AG09309 (cell line): ENCODE results near the gene CCDC137.

Source experiments
- DNase-seq: peaks from one replicate; pipeline ENCODE4 v3.0.0-alpha.2; 2010; ENCODE audit warnings: low read depth
- H3K4me3 ChIP-seq: 2 replicates; pipeline ENCODE4 v1.5.1; 2011; ENCODE audit warnings: mild to moderate bottlenecking, low read depth, low read length, moderate library complexity; ENCODE audit not compliant: control insufficient read depth
- CTCF ChIP-seq: IDR thresholded peaks from 2 replicates; pipeline ENCODE4 v1.5.1; 2011; ENCODE audit warnings: mild to moderate bottlenecking, low read depth, low read length, inconsistent platforms; ENCODE audit not compliant: insufficient read depth, control insufficient read depth; ENCODE audit errors: missing control alignments

Gene CCDC137

GRCh38 chr17:81644976-81645952 lies 21.3 kb upstream of the CCDC137 start:
- TF ChIP-seq CTCF: no peak
- H3K4me3 ChIP-seq: no peak overlapping the region
- no peak for DNase-seq

- no peak for DNase-seq
- H3K4me3 ChIP-seq: no peak overlapping the region
- TF ChIP-seq CTCF: no peak
These were observed 19.5 kb upstream of the CCDC137 start for GRCh38 chr17:81646869-81647600.

- no peak for TF ChIP-seq CTCF
- no peak overlapping the region for H3K4me3 ChIP-seq
- no peak for DNase-seq
These were observed 18.9 kb upstream of the CCDC137 start for GRCh38 chr17:81647640-81648012.

- no peak overlapping the region; the same call in 1 of the 2 replicates for H3K4me3 ChIP-seq
- DNase-seq: no peak
- no peak for TF ChIP-seq CTCF
These were observed 18.4 kb upstream of the CCDC137 start for GRCh38 chr17:81648013-81648706.

GRCh38 chr17:81648707-81649085 lies 17.8 kb upstream of the CCDC137 start:
- DNase-seq: no peak
- TF ChIP-seq CTCF: no peak
- no peak overlapping the region for H3K4me3 ChIP-seq

- DNase-seq: no peak
- H3K4me3 ChIP-seq: no peak overlapping the region
- TF ChIP-seq CTCF: no peak
These were observed 15.6 kb upstream of the CCDC137 start for GRCh38 chr17:81650951-81651350.
